NCI-H1048 (cell line): ENCODE data around the gene PEAR1.

ENCODE experiments used
- DNase-seq: peaks from one replicate; lab custom pipeline; 2025; lab: John Stamatoyannopoulos, UW

The PEAR1 gene

DNA sequence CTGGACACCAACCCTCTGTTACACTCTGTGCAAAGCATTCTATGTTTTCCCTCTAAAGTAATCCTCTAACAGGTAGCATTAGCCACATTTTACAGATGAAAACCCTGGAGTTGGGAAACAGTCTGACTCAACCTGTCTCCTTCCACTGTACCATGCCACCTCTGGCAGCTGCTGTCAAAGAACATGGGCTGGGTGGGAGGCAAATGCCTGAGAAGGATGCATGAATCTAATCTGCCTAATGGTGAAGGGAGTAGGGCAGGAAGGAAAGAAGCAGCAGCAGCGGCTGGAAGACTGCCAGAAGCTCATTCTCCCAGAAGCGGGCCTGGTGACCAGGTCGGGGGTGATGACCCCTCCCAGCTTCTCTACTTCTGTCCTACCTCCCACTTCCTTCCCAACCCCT lies 48.7 kb downstream of the PEAR1 start:
- no peak for DNase-seq

DNA sequence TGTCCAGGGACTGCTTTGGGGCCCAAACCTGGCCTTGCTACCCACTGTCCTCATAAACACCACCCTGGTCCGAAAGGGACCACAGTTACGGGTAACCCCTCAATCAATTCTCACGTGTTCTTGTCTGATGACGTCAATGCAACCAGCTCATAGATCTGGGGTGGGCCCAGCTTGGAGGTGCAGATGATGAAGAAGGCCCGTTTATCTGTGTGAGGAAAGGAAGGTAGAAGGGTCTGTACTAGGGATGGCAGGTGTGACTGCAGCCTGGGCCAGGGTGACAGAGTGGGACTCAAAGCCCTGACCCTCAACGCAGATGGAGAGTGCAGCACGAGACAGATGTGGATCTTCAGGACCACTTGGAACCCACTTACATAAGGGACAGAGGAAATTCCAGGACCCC lies 49.1 kb downstream of the PEAR1 start:
- DNase-seq = no peak

- no peak for DNase-seq
These were observed 50.2 kb downstream of the PEAR1 start for GRCh38 chr1:156943756-156944155.

DNA sequence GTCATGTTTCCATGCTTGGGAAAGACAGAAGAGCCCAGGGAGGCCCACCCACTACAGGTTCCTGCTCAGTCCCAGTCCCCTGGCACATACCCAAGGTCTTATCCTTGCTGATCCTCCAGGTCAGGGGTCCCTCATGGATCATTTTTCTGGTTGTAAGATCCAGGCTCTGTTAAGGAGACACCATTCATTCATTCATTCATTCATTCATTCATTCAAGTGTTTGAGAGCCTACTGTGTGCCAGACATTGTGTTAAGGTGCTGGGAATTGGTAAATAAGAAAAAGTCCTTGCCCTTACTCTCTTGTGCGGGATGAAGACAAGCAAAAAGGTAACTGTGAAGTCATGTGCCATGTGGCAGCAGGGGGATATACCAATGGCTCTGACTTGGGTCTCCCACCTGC lies 50.8 kb downstream of the PEAR1 start:
- no peak for DNase-seq

GRCh38 chr1:156944848-156945247 lies 51.3 kb downstream of the PEAR1 start:
- DNase-seq = no peak

- no peak for DNase-seq
These were observed 52.6 kb downstream of the PEAR1 start for GRCh38 chr1:156945881-156946661.

GRCh38 chr1:156947127-156947526 lies 53.6 kb downstream of the PEAR1 start:
- DNase-seq = no peak

GRCh38 chr1:156947818-156948525 lies 54.5 kb downstream of the PEAR1 start:
- DNase-seq = no peak

GRCh38 chr1:156948708-156949107 lies 55.2 kb downstream of the PEAR1 start:
- DNase-seq = no peak

GRCh38 chr1:156949127-156949526 lies 55.6 kb downstream of the PEAR1 start:
- no peak for DNase-seq

- no peak for DNase-seq
These were observed 57.9 kb downstream of the PEAR1 start for GRCh38 chr1:156951371-156951770.

GRCh38 chr1:156953571-156953970 lies 60.1 kb downstream of the PEAR1 start:
- no peak for DNase-seq

- DNase-seq = no peak
These were observed 62.8 kb downstream of the PEAR1 start for GRCh38 chr1:156956333-156956732.

GRCh38 chr1:156957634-156958033 lies 64.1 kb downstream of the PEAR1 start:
- no peak for DNase-seq

GRCh38 chr1:156958247-156958714 lies 64.8 kb downstream of the PEAR1 start:
- DNase-seq = no peak

DNA sequence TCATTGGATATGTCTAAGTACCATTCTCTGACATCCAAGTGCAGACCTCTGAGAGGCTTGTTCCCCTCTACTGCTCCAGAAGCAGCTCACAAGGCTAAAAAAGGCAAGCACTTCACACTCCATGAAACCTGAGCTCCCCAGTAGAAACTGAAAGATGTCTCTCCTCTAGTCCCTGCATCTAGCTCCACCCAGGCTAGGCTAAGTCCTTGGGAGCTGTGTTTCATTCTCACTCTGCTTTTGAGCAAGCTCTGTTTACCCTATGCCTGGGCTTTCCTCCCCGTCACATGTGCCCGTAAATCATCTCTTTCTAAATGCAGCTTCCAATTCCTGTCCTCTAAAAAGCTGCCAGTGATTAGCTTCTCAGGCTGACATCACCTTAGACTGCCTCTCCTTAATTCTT lies 65.9 kb downstream of the PEAR1 start:
- no peak for DNase-seq

GRCh38 chr1:156959925-156960324 lies 66.4 kb downstream of the PEAR1 start:
- no peak for DNase-seq

GRCh38 chr1:156961709-156962108 lies 68.2 kb downstream of the PEAR1 start:
- DNase-seq = no peak

- DNase-seq = no peak
These were observed 70.1 kb downstream of the PEAR1 start for GRCh38 chr1:156963621-156964020.

GRCh38 chr1:156964441-156964840 lies 70.9 kb downstream of the PEAR1 start:
- no peak for DNase-seq
